Ovary (tissue), 3 donors: ENCODE measurements around the gene CSF3R.

Experiments used
- CTCF ChIP-seq, 3 donors: fragments of 450-650 bp in 2 of 3; fragments of 200-600 bp in 1 of 3; IDR thresholded peaks; one replicate each; pipeline versions ENCODE4 v1.5.1 to v1.8.0; 2016 to 2022; ENCODE audit warnings: antibody characterized with exemption in 3 of 3, mild to moderate bottlenecking in 1 of 3
- EP300 ChIP-seq: sonication (generic); formaldehyde crosslinking; IDR thresholded peaks from one replicate; pipeline ENCODE4 v1.6.1; 2017; ENCODE audit warnings: antibody characterized with exemption
- POLR2A ChIP-seq: fragments of 450-650 bp; IDR thresholded peaks from one replicate; pipeline ENCODE4 v1.6.1; 2017; ENCODE audit warnings: antibody characterized with exemption, mild to moderate bottlenecking, moderate library complexity
- donor health status: DM: no; HTN: no; CAD: no.

GRCh38 chr1:36481771-36482723 lies 666 bp downstream of the CSF3R start:
- no peak for TF ChIP-seq CTCF (IDR thresholded peaks at IDR 0.05)
- TF ChIP-seq EP300, result no peak
- no peak for TF ChIP-seq POLR2A
